Lung (tissue), 12 donors: ENCODE results near the gene MAU2. TPM values are rescaled to one million over a fixed set of nuclear protein-coding genes. Genes with fewer than 3 reads are reported as not detected.
A peak's percentile ranks its signal among the peaks of the same experiment; 100 is the strongest.

Experiments used
- ATAC-seq: fragments of 200-7000 bp; cut with Tn5 transposase; one replicate; pipeline ENCODE4 v1.9.1; 2020; ENCODE audit warnings: moderate number of reproducible peaks; ENCODE audit not compliant: insufficient read depth, low FRiP score
- DNase-seq, 3 donors: peaks; one replicate each; pipeline ENCODE4 v3.0.0-alpha.2; 2013 to 2017
- H3K27ac ChIP-seq, 2 donors: one replicate each; pipeline ENCODE4 v1.5.1; 2013; ENCODE audit warnings: mild to moderate bottlenecking in 2 of 2, moderate library complexity in 2 of 2, control low read depth in 1 of 2, inconsistent platforms in 1 of 2, low read depth in 1 of 2, low read length in 1 of 2
- H3K27me3 ChIP-seq, 3 donors: one replicate each; pipeline ENCODE4 v1.5.1; 2013; ENCODE audit warnings: low read length in 2 of 3; ENCODE audit not compliant: control insufficient read depth in 3 of 3, insufficient read depth in 3 of 3
- H3K36me3 ChIP-seq, 4 donors: one replicate each; pipeline ENCODE4 v1.5.1; 2013; ENCODE audit warnings: low read length in 4 of 4, mild to moderate bottlenecking in 1 of 4, moderate library complexity in 1 of 4; ENCODE audit not compliant: control insufficient read depth in 4 of 4, insufficient read depth in 4 of 4
- H3K4me1 ChIP-seq, 5 donors: one replicate each; pipeline ENCODE4 v1.5.1; 2013; ENCODE audit warnings: low read length in 5 of 5, mild to moderate bottlenecking in 2 of 5, moderate library complexity in 1 of 5; ENCODE audit not compliant: control insufficient read depth in 5 of 5, insufficient read depth in 5 of 5
- H3K4me3 ChIP-seq: one replicate; pipeline ENCODE4 v1.5.1; 2013; ENCODE audit warnings: mild to moderate bottlenecking, control low read depth, moderate library complexity
- H3K9ac ChIP-seq, 2 donors: one replicate each; pipeline ENCODE4 v1.5.1; 2013; ENCODE audit warnings: low read length in 2 of 2, control low read depth in 1 of 2; ENCODE audit not compliant: insufficient read depth in 1 of 2
- H3K9me3 ChIP-seq, 4 donors: one replicate each; pipeline ENCODE4 v1.5.1; 2013; ENCODE audit warnings: low read length in 3 of 4, mild to moderate bottlenecking in 1 of 4, moderate library complexity in 1 of 4; ENCODE audit not compliant: control insufficient read depth in 4 of 4, insufficient read depth in 3 of 4
- CTCF ChIP-seq: IDR thresholded peaks from 2 replicates; pipeline ENCODE4 v1.5.1; 2012; ENCODE audit warnings: mild to moderate bottlenecking; ENCODE audit errors: control extremely low read depth, extremely low read depth
- WGBS, 2 donors: extraction: QIAGEN DNeasy Blood & Tissue Kit; methylation state at CpG; one replicate each; pipeline ENCODE4 v1.1.7; 2013; 5-methylcytosine and 5-hydroxymethylcytosine counted together
- polyA plus RNA-seq, 2 donors: library from polyadenylated mRNA; stranded (reverse); fragments of 200-250 nt; gene quantifications; one replicate each; pipeline ENCODE4 v1.2.1, GENCODE V29; 2013
- total RNA-seq, 2 donors: library from RNA; depleted of rRNA in 1 of 2; stranded (reverse); fragments of >200 nt in 1 of 2; gene quantifications; one replicate each; pipeline ENCODE4 v1.2.1, GENCODE V29; 2014 to 2021
- donor health status: control.
- donor health status: control.
- donor health status: Bipolar disorder and iron deficiency.
- donor health status: healthy.
- donor health status: DM: yes; HTN: yes; CAD: no.

The MAU2 gene
- total and polyA plus RNA-seq, 4 donors, result 21.6 to 68.0 (median 44.5) TPM

GRCh38 chr19:19306191-19306590, 14.4 kb upstream of the MAU2 start:
- H3K27ac ChIP-seq, result no peak overlapping the region
- H3K36me3 ChIP-seq, result peaks cover 4 to 67% (median 28%) of the 10 kb centered on the region in 4 donors
- TF ChIP-seq CTCF, result no peak
- WGBS, 2 donors, result 94 to 96% methylated on average over 9 of the region's 9 CpGs
- H3K9ac ChIP-seq, result no peak overlapping the region
- ATAC-seq (no peak), DNase-seq (no peak)
- no peaks in the 10 kb centered on the region for H3K27me3 ChIP-seq
- no peak overlapping the region for H3K4me3 ChIP-seq
- no peaks in the 10 kb centered on the region for H3K9me3 ChIP-seq
- H3K4me1 ChIP-seq, result no peaks in the 10 kb centered on the region

- Histone ChIP-seq H3K27ac (no peak overlapping the region), H3K27me3 (no peaks in the 10 kb centered on the region), H3K4me3 (no peak overlapping the region), H3K36me3 (peaks cover 4 to 57% (median 25%) of the 10 kb centered on the region in 4 donors), H3K9me3 (no peaks in the 10 kb centered on the region), H3K9ac (no peak overlapping the region), H3K4me1 (no peaks in the 10 kb centered on the region)
- 96 to 97% methylated on average over 10 of the region's 10 CpGs for WGBS, 2 donors
- TF ChIP-seq CTCF, result no peak
- no peak for ATAC-seq
- no peak for DNase-seq
These were observed 12.3 kb upstream of the MAU2 start for GRCh38 chr19:19308373-19308772.

GRCh38 chr19:19315444-19315843, 5.2 kb upstream of the MAU2 start:
- H3K36me3 ChIP-seq, result peaks cover 1 to 28% (median 12%) of the 10 kb centered on the region in 4 donors
- peaks cover 0 to 11% (median 3%) of the 10 kb centered on the region in 5 donors for H3K4me1 ChIP-seq
- no peak overlapping the region for H3K4me3 ChIP-seq
- TF ChIP-seq CTCF, result no peak
- no peak overlapping the region for H3K9ac ChIP-seq
- H3K9me3 ChIP-seq, result no peaks in the 10 kb centered on the region
- H3K27me3 ChIP-seq, result no peaks in the 10 kb centered on the region
- DNase-seq (no peak), ATAC-seq (no peak)
- WGBS, 2 donors, result 95% methylated on average over 2 of the region's 2 CpGs
- H3K27ac ChIP-seq, result no peak overlapping the region

- no peaks in the 10 kb centered on the region for H3K9me3 ChIP-seq
- no peaks in the 10 kb centered on the region for H3K27me3 ChIP-seq
- WGBS, 2 donors, result 96 to 100% methylated on average over 1 of the region's 1 CpG
- H3K36me3 ChIP-seq, result peaks cover 0 to 28% (median 13%) of the 10 kb centered on the region in 4 donors
- no peak overlapping the region for H3K4me3 ChIP-seq
- peaks cover 0 to 11% (median 3%) of the 10 kb centered on the region in 5 donors for H3K4me1 ChIP-seq
- no peak for ATAC-seq
- H3K27ac ChIP-seq, result peak overlapping the region in 1 of 2 donors; percentile 45
- no peak overlapping the region for H3K9ac ChIP-seq
- TF ChIP-seq CTCF, result no peak
- no peak for DNase-seq
These were observed 4.5 kb upstream of the MAU2 start for GRCh38 chr19:19316082-19316481.
